Breast epithelium (tissue), 4 donors: ENCODE measurements around the gene KLK7. TPM values are rescaled to one million over a fixed set of nuclear protein-coding genes. Genes with fewer than 3 reads are reported as not detected.

Experiments
- DNase-seq, 2 donors: peaks; one replicate each; pipeline ENCODE4 v3.0.0-alpha.2; 2019; ENCODE audit warnings: low spot score in 2 of 2
- H3K27ac ChIP-seq, 2 donors: fragments of 200-600 bp; sonication (generic) in 1 of 2; one replicate each; pipeline ENCODE4 v1.5.1; 2016 to 2019; ENCODE audit warnings: mild to moderate bottlenecking in 1 of 2
- H3K27me3 ChIP-seq, 2 donors: fragments of 200-600 bp; sonication (generic) in 1 of 2; one replicate each; pipeline versions ENCODE4 v1.5.1 to v1.6.0; 2017 to 2019; ENCODE audit warnings: control low read depth in 1 of 2, mild to moderate bottlenecking in 1 of 2
- H3K36me3 ChIP-seq: fragments of 200-600 bp; one replicate; pipeline ENCODE4 v1.5.1; 2019
- H3K4me1 ChIP-seq, 2 donors: fragments of 200-600 bp; sonication (generic); one replicate each; pipeline ENCODE4 v1.5.1; 2016 to 2019; ENCODE audit warnings: control low read depth in 1 of 2
- H3K4me3 ChIP-seq, 3 donors: fragments of 200-600 bp; sonication (generic); 1 replicate in 2 of 3; 2 replicates in 1 of 3; pipeline ENCODE4 v1.5.1; 2016 to 2019; ENCODE audit warnings: mild to moderate bottlenecking in 3 of 3, moderate library complexity in 2 of 3
- H3K9me3 ChIP-seq, 2 donors: fragments of 200-600 bp; sonication (generic) in 1 of 2; one replicate each; pipeline ENCODE4 v1.5.1; 2016 to 2019; ENCODE audit warnings: control low read depth in 1 of 2
- CTCF ChIP-seq, 3 donors: fragments of 450-650 bp; IDR thresholded peaks; one replicate each; pipeline ENCODE4 v1.5.1; 2016 to 2017; ENCODE audit warnings: antibody characterized with exemption in 3 of 3, mild to moderate bottlenecking in 3 of 3, moderate library complexity in 3 of 3
- POLR2A ChIP-seq: fragments of 450-650 bp; IDR thresholded peaks from one replicate; pipeline ENCODE4 v1.6.1; 2016; ENCODE audit warnings: antibody characterized with exemption, mild to moderate bottlenecking, moderate library complexity
- POLR2AphosphoS5 ChIP-seq, 3 donors: sonication (generic); formaldehyde crosslinking; IDR thresholded peaks; one replicate each; pipeline ENCODE4 v1.6.1; 2017; ENCODE audit warnings: antibody characterized with exemption in 3 of 3
- intact Hi-C: fragments of 100-400 bp; cut with DNase I; formaldehyde crosslinking; loops from one replicate; pipeline ENCODE4 v1.15.1; 2023; ENCODE audit warnings: low total_unique reads
- total RNA-seq, 3 donors: library from RNA; depleted of rRNA; stranded (reverse); fragments of >200 nt; gene quantifications; one replicate each; pipeline ENCODE4 v1.1.0, GENCODE V29; 2016

KLK7 gene
- total RNA-seq, 3 donors from 2014 or later = 7.5 to 103 TPM; not detected in 1

DNA sequence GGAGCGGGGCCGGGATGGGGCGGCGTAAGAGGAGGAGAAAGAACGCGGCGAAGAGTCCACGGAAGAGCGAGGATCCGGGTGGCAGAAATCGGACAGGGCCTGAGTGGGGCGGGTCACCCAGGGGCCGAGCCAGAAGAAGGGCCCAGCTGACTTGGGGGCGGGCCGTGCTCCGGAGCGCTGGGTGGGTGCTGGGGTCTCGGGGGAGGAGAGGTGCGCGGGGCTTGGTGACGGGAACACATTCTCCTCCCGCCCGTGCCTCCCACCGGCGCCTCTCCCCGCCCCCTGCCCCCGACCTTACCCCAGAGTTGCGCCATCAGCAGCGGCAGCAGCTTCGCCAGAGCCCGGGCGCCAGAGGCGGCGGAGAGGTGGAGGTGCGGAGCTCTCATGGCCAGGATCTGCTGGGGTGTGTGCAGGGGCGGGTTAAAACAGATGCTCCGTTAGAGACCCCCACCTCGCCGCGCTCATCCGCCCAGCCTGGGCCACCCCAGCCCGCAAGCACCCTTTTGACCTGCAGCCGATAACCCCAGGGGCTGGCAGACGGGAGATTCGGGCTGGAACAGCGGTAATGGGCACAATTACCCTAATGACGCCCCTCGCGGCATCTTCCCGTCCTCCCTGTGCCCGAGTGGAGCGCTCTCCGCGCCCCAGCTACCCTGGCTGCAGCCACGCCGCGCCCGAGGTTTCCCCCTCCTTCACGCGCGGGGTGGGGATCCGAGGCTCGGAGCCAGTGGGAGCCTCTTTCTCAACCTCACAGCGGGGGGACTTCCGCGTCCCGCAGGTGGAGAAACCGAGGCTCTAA lies 35.2 kb upstream of the KLK7 start:
- Histone ChIP-seq H3K4me1 (peaks cover 0 to 3% of the 10 kb centered on the region in 2 donors), H3K27ac (peak overlapping the region; percentile 85 to 97), H3K4me3 (peak overlapping the region; percentile 6 to 77 (median 61)), H3K27me3 (peaks cover 0 to 14% of the 10 kb centered on the region in 2 donors), H3K36me3 (no peaks in the 10 kb centered on the region), H3K9me3 (no peaks in the 10 kb centered on the region)
- peak in 1 of 2 donors; percentile 78 for DNase-seq
- TF ChIP-seq POLR2A (no peak), POLR2AphosphoS5 (IDR thresholded peaks at IDR 0.05) (peak in 2 of 3 donors; percentile 9 to 27), CTCF (IDR thresholded peaks at IDR 0.05) (no peak)
- intact Hi-C loops = loop anchor here (5.0 to 10.0 kb wide), 2 partner anchors 84 to 1662 kb away; no protein-coding TSS in a partner anchor

- intact Hi-C loops = loop anchor here (5.0 to 10.0 kb wide), 2 partner anchors 82 to 1660 kb away; no protein-coding TSS in a partner anchor
- H3K27ac ChIP-seq = peak overlapping the region; percentile 82 to 86
- H3K27me3 ChIP-seq = peaks cover 0 to 9% of the 10 kb centered on the region in 2 donors
These were observed 33.3 kb upstream of the KLK7 start for GRCh38 chr19:51016798-51017683.

DNA sequence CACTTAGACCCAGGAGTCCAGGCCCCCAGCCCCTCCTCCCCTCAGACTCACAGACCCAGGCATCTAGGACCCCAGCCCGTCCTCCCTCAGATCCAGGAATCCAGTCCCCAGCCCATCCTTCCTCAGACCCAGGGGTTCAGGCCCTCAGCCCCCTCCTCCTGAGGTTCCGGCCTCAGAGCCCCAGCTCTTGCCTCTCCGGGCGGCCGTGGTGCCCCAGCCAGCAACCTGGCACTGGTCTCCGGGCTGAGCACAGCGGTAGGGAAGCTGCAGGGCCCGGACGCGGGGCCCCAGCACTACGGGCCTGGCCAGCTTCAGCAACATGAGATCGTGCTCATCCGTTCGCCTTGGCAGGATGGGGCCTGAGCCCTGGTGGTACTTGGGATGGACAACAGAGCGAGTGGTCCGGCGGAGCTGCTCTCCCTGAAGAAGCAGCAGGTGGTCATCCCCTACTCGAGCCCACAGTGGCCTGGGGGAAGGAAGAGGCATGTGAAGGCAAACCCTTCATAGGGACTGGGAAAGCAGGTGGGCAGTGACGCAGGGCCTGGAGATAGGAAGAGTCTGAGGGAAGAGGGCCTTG lies 32.1 kb upstream of the KLK7 start:
- Histone ChIP-seq H3K27ac (peak overlapping the region in 1 of 2 donors; percentile 82), H3K27me3 (peaks cover 0 to 9% of the 10 kb centered on the region in 2 donors), H3K4me3 (no peak overlapping the region), H3K36me3 (no peaks in the 10 kb centered on the region), H3K9me3 (no peaks in the 10 kb centered on the region), H3K4me1 (peaks cover 0 to 3% of the 10 kb centered on the region in 2 donors)
- intact Hi-C loops = loop anchor here (5.0 to 10.0 kb wide), 2 partner anchors 81 to 1658 kb away; no protein-coding TSS in a partner anchor
- TF ChIP-seq CTCF (IDR thresholded peaks at IDR 0.05) (no peak), POLR2A (no peak), POLR2AphosphoS5 (IDR thresholded peaks at IDR 0.05) (no peak)
- no peak for DNase-seq

More at GRCh38 chr19:51016798-51017683, 33.3 kb upstream of the KLK7 start:
- DNase-seq = peak; percentile 81 to 83
- TF ChIP-seq POLR2AphosphoS5 (IDR thresholded peaks at IDR 0.05) = peak in 1 of 3 donors; percentile 56
- TF ChIP-seq CTCF (IDR thresholded peaks at IDR 0.05) = peak; percentile 76 to 96 (median 78)
- no peak for TF ChIP-seq POLR2A
- Histone ChIP-seq H3K9me3 (no peaks in the 10 kb centered on the region), H3K4me1 (peaks cover 0 to 3% of the 10 kb centered on the region in 2 donors), H3K36me3 (no peaks in the 10 kb centered on the region), H3K4me3 (peak overlapping the region in 2 of 3 donors; percentile 61 to 80)

GRCh38 chr19:51014242-51014641 lies 30.5 kb upstream of the KLK7 start:
- no peak overlapping the region for H3K27ac ChIP-seq
- peaks cover 0 to 3% of the 10 kb centered on the region in 2 donors for H3K4me1 ChIP-seq
- intact Hi-C loops = loop anchor here (10.0 kb wide), 1 partner anchor 79 kb away; no protein-coding TSS in a partner anchor
- no peaks in the 10 kb centered on the region for H3K9me3 ChIP-seq
- no peak overlapping the region for H3K4me3 ChIP-seq
- TF ChIP-seq POLR2A (no peak), CTCF (IDR thresholded peaks at IDR 0.05) (no peak), POLR2AphosphoS5 (IDR thresholded peaks at IDR 0.05) (no peak)
- DNase-seq = no peak
- no peaks in the 10 kb centered on the region for H3K36me3 ChIP-seq
- peaks cover 0 to 9% of the 10 kb centered on the region in 2 donors for H3K27me3 ChIP-seq
